NCI-H187 treated with DMSO at 0.1 percent for 48 hours (cell line): ENCODE results near the gene GDA.

ENCODE experiments used
- DNase-seq: peaks from one replicate; lab custom pipeline; 2025; lab: John Stamatoyannopoulos, UW

GDA gene

GRCh38 chr9:72149231-72149975 lies at the start of gene GDA:
TSS of gene GDA (plus strand) at chr9:72149440. CDS start at chr9:72149560, 120 bp downstream.
- no peak for DNase-seq

- no peak for DNase-seq
Measured at GRCh38 chr9:72102520-72102919, 46.7 kb upstream of the GDA start.

GRCh38 chr9:72113056-72113455 lies 36.2 kb upstream of the GDA start:
- DNase-seq, result no peak

- DNase-seq, result no peak
Measured at GRCh38 chr9:72119853-72120252, 29.4 kb upstream of the GDA start.

GRCh38 chr9:72124947-72125346 lies 24.3 kb upstream of the GDA start:
- no peak for DNase-seq

GRCh38 chr9:72127753-72128152 lies 21.5 kb upstream of the GDA start:
- DNase-seq, result no peak

- DNase-seq, result no peak
Measured at GRCh38 chr9:72128526-72128925, 20.7 kb upstream of the GDA start.

GRCh38 chr9:72129271-72130156 lies 19.7 kb upstream of the GDA start:
- no peak for DNase-seq

- DNase-seq, result no peak
Measured at GRCh38 chr9:72130321-72130720, 18.9 kb upstream of the GDA start.

- no peak for DNase-seq
Measured at GRCh38 chr9:72131206-72131605, 18.0 kb upstream of the GDA start.

GRCh38 chr9:72132052-72132451 lies 17.2 kb upstream of the GDA start:
- DNase-seq, result no peak

- DNase-seq, result no peak
Measured at GRCh38 chr9:72133365-72134035, 15.7 kb upstream of the GDA start.

GRCh38 chr9:72134801-72135200 lies 14.4 kb upstream of the GDA start:
- no peak for DNase-seq

- no peak for DNase-seq
Measured at GRCh38 chr9:72137697-72138365, 11.4 kb upstream of the GDA start.

- no peak for DNase-seq
Measured at GRCh38 chr9:72139226-72139625, 10.0 kb upstream of the GDA start.

GRCh38 chr9:72140586-72140985 lies 8.7 kb upstream of the GDA start:
- DNase-seq, result no peak

GRCh38 chr9:72141484-72141883 lies 7.8 kb upstream of the GDA start:
- DNase-seq, result no peak

- no peak for DNase-seq
Measured at GRCh38 chr9:72144756-72145492, 4.3 kb upstream of the GDA start.

- no peak for DNase-seq
Measured at GRCh38 chr9:72145733-72146505, 3.3 kb upstream of the GDA start.

- DNase-seq, result no peak
Measured at GRCh38 chr9:72147676-72148075, 1.6 kb upstream of the GDA start.

- no peak for DNase-seq
Measured at GRCh38 chr9:72150127-72150526, 887 bp downstream of the GDA start.
